Measurements from ENCODE around the gene TRMT10B.

DNA sequence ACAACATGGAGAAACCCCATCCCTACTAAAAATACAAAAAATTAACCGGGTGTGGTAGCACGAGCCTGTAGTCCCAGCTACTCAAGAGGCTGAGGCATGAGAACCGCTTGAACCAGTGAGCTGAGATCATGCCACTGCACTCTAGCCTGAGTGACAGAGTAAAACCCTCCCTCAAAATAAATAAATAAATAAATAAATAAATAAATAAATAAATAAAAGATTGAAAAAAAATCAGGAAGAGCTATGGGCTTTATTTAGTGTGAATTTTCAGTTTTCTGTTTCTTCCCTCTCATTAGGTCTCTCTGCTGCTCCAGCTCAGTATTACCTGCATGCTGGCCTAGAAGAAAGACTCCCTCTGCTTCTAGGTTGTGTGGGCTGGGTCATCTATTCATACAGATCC lies 47.8 kb upstream of the TRMT10B start:
- TF ChIP-seq, protein P1, sequence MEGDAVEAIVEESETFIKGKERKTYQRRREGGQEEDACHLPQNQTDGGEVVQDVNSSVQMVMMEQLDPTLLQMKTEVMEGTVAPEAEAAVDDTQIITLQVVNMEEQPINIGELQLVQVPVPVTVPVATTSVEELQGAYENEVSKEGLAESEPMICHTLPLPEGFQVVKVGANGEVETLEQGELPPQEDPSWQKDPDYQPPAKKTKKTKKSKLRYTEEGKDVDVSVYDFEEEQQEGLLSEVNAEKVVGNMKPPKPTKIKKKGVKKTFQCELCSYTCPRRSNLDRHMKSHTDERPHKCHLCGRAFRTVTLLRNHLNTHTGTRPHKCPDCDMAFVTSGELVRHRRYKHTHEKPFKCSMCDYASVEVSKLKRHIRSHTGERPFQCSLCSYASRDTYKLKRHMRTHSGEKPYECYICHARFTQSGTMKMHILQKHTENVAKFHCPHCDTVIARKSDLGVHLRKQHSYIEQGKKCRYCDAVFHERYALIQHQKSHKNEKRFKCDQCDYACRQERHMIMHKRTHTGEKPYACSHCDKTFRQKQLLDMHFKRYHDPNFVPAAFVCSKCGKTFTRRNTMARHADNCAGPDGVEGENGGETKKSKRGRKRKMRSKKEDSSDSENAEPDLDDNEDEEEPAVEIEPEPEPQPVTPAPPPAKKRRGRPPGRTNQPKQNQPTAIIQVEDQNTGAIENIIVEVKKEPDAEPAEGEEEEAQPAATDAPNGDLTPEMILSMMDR (IDR thresholded peaks at IDR 0.05) = no peak
- no peak for TF ChIP-seq ZFX (IDR thresholded peaks at IDR 0.05; ENCODE audit: borderline replicate concordance)

Data from 22Rv1 (cell line).